ENCODE measurements around the gene NEMP1.

The NEMP1 gene

GRCh38 chr12:57116580-57117281, 38.1 kb upstream of the NEMP1 start:
- Histone ChIP-seq H4K5ac (ENCODE audit: low read length) (no peak overlapping the region), H3K27ac (ENCODE audit: low read depth, low read length) (no peak overlapping the region), H3K4ac (ENCODE audit: low read depth, low read length) (no peak overlapping the region), H3K56ac (ENCODE audit: low read length) (no peak overlapping the region), H2BK15ac (replicated peaks; ENCODE audit: low read depth) (no peak overlapping the region), H3K18ac (ENCODE audit: low read length) (no peak overlapping the region), H3K4me1 (ENCODE audit: control insufficient read depth, low read depth, low read length) (no peaks in the 10 kb centered on the region), H2BK120ac (ENCODE audit: low read depth, low read length) (no peak overlapping the region), H2AK5ac (ENCODE audit: low read length) (no peak overlapping the region), H4K8ac (ENCODE audit: low read depth, low read length) (no peak overlapping the region), H3K9ac (ENCODE audit: low read length) (no peak overlapping the region), H3K79me1 (ENCODE audit: low read length) (no peaks in the 10 kb centered on the region), H2BK5ac (ENCODE audit: low read length) (no peak overlapping the region), H3K4me3 (ENCODE audit: low read length) (no peak overlapping the region), H3K4me2 (ENCODE audit: low read length) (no peak overlapping the region), H3K36me3 (ENCODE audit: control insufficient read depth, insufficient read depth, low read length) (no peaks in the 10 kb centered on the region), H3K27me3 (ENCODE audit: insufficient read depth, low read length, poor library complexity) (no peaks in the 10 kb centered on the region), H3K79me2 (ENCODE audit: control insufficient read depth, insufficient read depth, low read length) (no peaks in the 10 kb centered on the region), H3K23ac (ENCODE audit: low read length) (no peak overlapping the region)
- DNase-seq = no peak
- no CpG with 5 or more reads among the region's 5 CpGs for WGBS (ENCODE audit: extremely low coverage, insufficient coverage, low lambda C conversion rate)

GRCh38 chr12:57112492-57113294, 34.1 kb upstream of the NEMP1 start:
- no peak overlapping the region for H3K4ac ChIP-seq (ENCODE audit: low read depth, low read length)
- no CpG with 5 or more reads among the region's 9 CpGs for WGBS (ENCODE audit: extremely low coverage, insufficient coverage, low lambda C conversion rate)

GRCh38 chr12:57111031-57111734, 32.6 kb upstream of the NEMP1 start, which contains the start of gene STAT6:
Gene STAT6, minus strand, starts transcription at chr12:57111362. Its CDS starts 3,084 bp downstream, at chr12:57108278.
- Histone ChIP-seq H3K27ac (ENCODE audit: low read depth, low read length) (peak within 1 kb of the TSS; percentile 75), H3K79me1 (ENCODE audit: low read length) (peaks cover 3% of the 10 kb centered on the region), H4K5ac (ENCODE audit: low read length) (peak within 1 kb of the TSS; percentile 56), H3K27me3 (ENCODE audit: insufficient read depth, low read length, poor library complexity) (no peaks in the 10 kb centered on the region), H3K4me3 (ENCODE audit: low read length) (peak within 1 kb of the TSS; percentile 38), H3K79me2 (ENCODE audit: control insufficient read depth, insufficient read depth, low read length) (no peaks in the 10 kb centered on the region), H3K4me1 (ENCODE audit: control insufficient read depth, low read depth, low read length) (peaks cover 5% of the 10 kb centered on the region), H3K18ac (ENCODE audit: low read length) (peak within 1 kb of the TSS; percentile 34), H2BK5ac (ENCODE audit: low read length) (peak within 1 kb of the TSS; percentile 51), H2AK5ac (ENCODE audit: low read length) (peak within 1 kb of the TSS; percentile 88), H3K4ac (ENCODE audit: low read depth, low read length) (peak within 1 kb of the TSS; percentile 87), H3K9ac (ENCODE audit: low read length) (peak within 1 kb of the TSS; percentile 88), H3K4me2 (ENCODE audit: low read length) (peak within 1 kb of the TSS; percentile 44), H2BK15ac (replicated peaks; ENCODE audit: low read depth) (no peak within 1 kb of the TSS), H3K56ac (ENCODE audit: low read length) (peak within 1 kb of the TSS; percentile 97), H4K8ac (ENCODE audit: low read depth, low read length) (no peak within 1 kb of the TSS), H2BK120ac (ENCODE audit: low read depth, low read length) (no peak within 1 kb of the TSS), H3K23ac (ENCODE audit: low read length) (peak within 1 kb of the TSS; percentile 94), H3K36me3 (ENCODE audit: control insufficient read depth, insufficient read depth, low read length) (no peaks in the 10 kb centered on the region)
- WGBS (ENCODE audit: extremely low coverage, insufficient coverage, low lambda C conversion rate) = no CpG with 5 or more reads among the region's 13 CpGs
- peak; percentile 89 for DNase-seq

More at GRCh38 chr12:57112492-57113294, 34.1 kb upstream of the NEMP1 start:
- Histone ChIP-seq H2BK5ac (ENCODE audit: low read length) (no peak overlapping the region), H2AK5ac (ENCODE audit: low read length) (no peak overlapping the region), H3K79me2 (ENCODE audit: control insufficient read depth, insufficient read depth, low read length) (no peaks in the 10 kb centered on the region), H2BK120ac (ENCODE audit: low read depth, low read length) (no peak overlapping the region), H3K9ac (ENCODE audit: low read length) (no peak overlapping the region), H4K5ac (ENCODE audit: low read length) (no peak overlapping the region), H3K4me3 (ENCODE audit: low read length) (no peak overlapping the region), H2BK15ac (replicated peaks; ENCODE audit: low read depth) (no peak overlapping the region), H3K18ac (ENCODE audit: low read length) (no peak overlapping the region), H3K4me2 (ENCODE audit: low read length) (no peak overlapping the region), H3K4me1 (ENCODE audit: control insufficient read depth, low read depth, low read length) (peaks cover 5% of the 10 kb centered on the region), H3K27me3 (ENCODE audit: insufficient read depth, low read length, poor library complexity) (no peaks in the 10 kb centered on the region), H3K79me1 (ENCODE audit: low read length) (peaks cover 3% of the 10 kb centered on the region), H4K8ac (ENCODE audit: low read depth, low read length) (no peak overlapping the region), H3K36me3 (ENCODE audit: control insufficient read depth, insufficient read depth, low read length) (no peaks in the 10 kb centered on the region), H3K56ac (ENCODE audit: low read length) (peak overlapping the region; percentile 46), H3K27ac (ENCODE audit: low read depth, low read length) (no peak overlapping the region), H3K23ac (ENCODE audit: low read length) (no peak overlapping the region)
- no peak for DNase-seq

GRCh38 chr12:57110104-57111030, 31.8 kb upstream of the NEMP1 start:
- Histone ChIP-seq H4K5ac (ENCODE audit: low read length) (no peak overlapping the region), H2BK5ac (ENCODE audit: low read length) (peak overlapping the region; percentile 64), H4K8ac (ENCODE audit: low read depth, low read length) (no peak overlapping the region), H3K27me3 (ENCODE audit: insufficient read depth, low read length, poor library complexity) (no peaks in the 10 kb centered on the region), H3K18ac (ENCODE audit: low read length) (peak overlapping the region; percentile 34), H2BK120ac (ENCODE audit: low read depth, low read length) (no peak overlapping the region), H3K4me3 (ENCODE audit: low read length) (peak overlapping the region; percentile 45), H3K56ac (ENCODE audit: low read length) (peak overlapping the region; percentile 97), H3K4ac (ENCODE audit: low read depth, low read length) (peak overlapping the region; percentile 87), H2BK15ac (replicated peaks; ENCODE audit: low read depth) (no peak overlapping the region), H2AK5ac (ENCODE audit: low read length) (peak overlapping the region; percentile 15), H3K79me2 (ENCODE audit: control insufficient read depth, insufficient read depth, low read length) (no peaks in the 10 kb centered on the region), H3K9ac (ENCODE audit: low read length) (peak overlapping the region; percentile 88), H3K23ac (ENCODE audit: low read length) (peak overlapping the region; percentile 84), H3K79me1 (ENCODE audit: low read length) (peaks cover 3% of the 10 kb centered on the region), H3K27ac (ENCODE audit: low read depth, low read length) (peak overlapping the region; percentile 75), H3K36me3 (ENCODE audit: control insufficient read depth, insufficient read depth, low read length) (no peaks in the 10 kb centered on the region), H3K4me2 (ENCODE audit: low read length) (peak overlapping the region; percentile 84), H3K4me1 (ENCODE audit: control insufficient read depth, low read depth, low read length) (peaks cover 5% of the 10 kb centered on the region)
- no CpG with 5 or more reads among the region's 28 CpGs for WGBS (ENCODE audit: extremely low coverage, insufficient coverage, low lambda C conversion rate)
- peak; percentile 95 for DNase-seq

Measured in mesendoderm (in vitro differentiated cells).